ENCODE results near the gene IL22RA1.

The IL22RA1 gene

GRCh38 chr1:24179251-24179840 lies 36.4 kb upstream of the IL22RA1 start:
- TF ChIP-seq ZFP30 (CRISPR knock-in tag; IDR thresholded peaks at IDR 0.05), result no peak
- no peak for TF ChIP-seq CSDC2 (CRISPR knock-in tag; IDR thresholded peaks at IDR 0.05)
- TF ChIP-seq ZFP3 (CRISPR knock-in tag; IDR thresholded peaks at IDR 0.05), result no peak
- no peak for ATAC-seq

DNA sequence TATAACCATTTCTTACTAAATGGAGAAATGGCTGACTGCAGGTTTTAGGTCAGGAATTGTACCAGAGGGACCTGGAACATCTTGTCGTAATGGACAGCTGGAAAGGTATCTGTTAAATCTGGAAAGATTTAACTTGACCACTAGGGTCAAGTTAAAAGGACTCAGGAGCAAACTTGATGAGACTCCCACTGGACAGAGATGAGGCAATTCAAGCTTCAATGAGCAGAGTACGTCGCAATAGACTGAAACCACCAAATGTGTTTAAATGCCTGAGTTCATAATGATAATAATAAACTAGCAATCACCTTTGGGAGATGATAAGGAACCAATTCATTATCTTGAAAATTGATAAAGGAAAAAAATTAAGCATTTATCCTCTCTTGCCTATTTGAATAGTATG lies 35.5 kb upstream of the IL22RA1 start:
- TF ChIP-seq ZFP3 (CRISPR knock-in tag; IDR thresholded peaks at IDR 0.05) (no peak), ZNF8 (CRISPR knock-in tag; IDR thresholded peaks at IDR 0.05) (no peak), ISL1 (CRISPR knock-in tag; IDR thresholded peaks at IDR 0.05) (no peak), ZFP30 (CRISPR knock-in tag; IDR thresholded peaks at IDR 0.05) (no peak), CSRNP3 (CRISPR knock-in tag; IDR thresholded peaks at IDR 0.05) (no peak), BACH2 (CRISPR knock-in tag; IDR thresholded peaks at IDR 0.05; ENCODE audit: borderline replicate concordance) (no peak), RARB (CRISPR knock-in tag; IDR thresholded peaks at IDR 0.05) (no peak)
- TF ChIP-seq, protein P1, sequence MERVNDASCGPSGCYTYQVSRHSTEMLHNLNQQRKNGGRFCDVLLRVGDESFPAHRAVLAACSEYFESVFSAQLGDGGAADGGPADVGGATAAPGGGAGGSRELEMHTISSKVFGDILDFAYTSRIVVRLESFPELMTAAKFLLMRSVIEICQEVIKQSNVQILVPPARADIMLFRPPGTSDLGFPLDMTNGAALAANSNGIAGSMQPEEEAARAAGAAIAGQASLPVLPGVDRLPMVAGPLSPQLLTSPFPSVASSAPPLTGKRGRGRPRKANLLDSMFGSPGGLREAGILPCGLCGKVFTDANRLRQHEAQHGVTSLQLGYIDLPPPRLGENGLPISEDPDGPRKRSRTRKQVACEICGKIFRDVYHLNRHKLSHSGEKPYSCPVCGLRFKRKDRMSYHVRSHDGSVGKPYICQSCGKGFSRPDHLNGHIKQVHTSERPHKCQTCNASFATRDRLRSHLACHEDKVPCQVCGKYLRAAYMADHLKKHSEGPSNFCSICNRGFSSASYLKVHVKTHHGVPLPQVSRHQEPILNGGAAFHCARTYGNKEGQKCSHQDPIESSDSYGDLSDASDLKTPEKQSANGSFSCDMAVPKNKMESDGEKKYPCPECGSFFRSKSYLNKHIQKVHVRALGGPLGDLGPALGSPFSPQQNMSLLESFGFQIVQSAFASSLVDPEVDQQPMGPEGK (CRISPR knock-in tag; IDR thresholded peaks at IDR 0.05; ENCODE audit: borderline replicate concordance), result no peak
- TF ChIP-seq, protein P2, sequence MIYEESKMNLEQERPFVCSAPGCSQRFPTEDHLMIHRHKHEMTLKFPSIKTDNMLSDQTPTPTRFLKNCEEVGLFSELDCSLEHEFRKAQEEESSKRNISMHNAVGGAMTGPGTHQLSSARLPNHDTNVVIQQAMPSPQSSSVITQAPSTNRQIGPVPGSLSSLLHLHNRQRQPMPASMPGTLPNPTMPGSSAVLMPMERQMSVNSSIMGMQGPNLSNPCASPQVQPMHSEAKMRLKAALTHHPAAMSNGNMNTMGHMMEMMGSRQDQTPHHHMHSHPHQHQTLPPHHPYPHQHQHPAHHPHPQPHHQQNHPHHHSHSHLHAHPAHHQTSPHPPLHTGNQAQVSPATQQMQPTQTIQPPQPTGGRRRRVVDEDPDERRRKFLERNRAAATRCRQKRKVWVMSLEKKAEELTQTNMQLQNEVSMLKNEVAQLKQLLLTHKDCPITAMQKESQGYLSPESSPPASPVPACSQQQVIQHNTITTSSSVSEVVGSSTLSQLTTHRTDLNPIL (CRISPR knock-in tag; IDR thresholded peaks at IDR 0.05; ENCODE audit: low read depth), result no peak
- ATAC-seq, result no peak

DNA sequence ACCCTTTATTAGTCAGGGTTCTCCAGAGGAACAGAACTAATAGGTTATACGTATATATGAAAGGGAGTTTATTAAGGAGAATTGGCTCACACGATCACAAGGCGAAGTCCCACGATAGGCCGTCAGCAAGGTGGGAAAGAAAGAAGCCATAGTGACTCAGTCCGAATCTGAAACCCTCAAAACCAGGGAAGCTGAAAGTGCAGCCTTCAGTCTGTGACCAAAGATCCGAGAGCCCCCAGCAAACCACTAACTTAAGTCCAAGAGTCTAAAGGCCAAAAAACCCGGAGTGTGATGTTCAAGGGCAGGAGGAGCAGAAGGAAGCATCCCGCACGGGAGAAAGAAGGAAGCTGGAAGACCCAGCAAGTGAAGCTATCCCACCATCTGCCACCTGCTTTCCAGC lies 34.2 kb upstream of the IL22RA1 start:
- TF ChIP-seq CSDC2 (CRISPR knock-in tag; IDR thresholded peaks at IDR 0.05), result no peak
- TF ChIP-seq CSRNP3 (CRISPR knock-in tag; IDR thresholded peaks at IDR 0.05), result no peak
- TF ChIP-seq ZNF8 (CRISPR knock-in tag; IDR thresholded peaks at IDR 0.05), result no peak
- no peak for TF ChIP-seq ZFP30 (CRISPR knock-in tag; IDR thresholded peaks at IDR 0.05)
- no peak for TF ChIP-seq GLIS3 (CRISPR knock-in tag; IDR thresholded peaks at IDR 0.05)
- no peak for TF ChIP-seq ZFP3 (CRISPR knock-in tag; IDR thresholded peaks at IDR 0.05)
- no peak for TF ChIP-seq OSR1 (CRISPR knock-in tag; IDR thresholded peaks at IDR 0.05)
- TF ChIP-seq RARB (CRISPR knock-in tag; IDR thresholded peaks at IDR 0.05), result no peak
- TF ChIP-seq ISL1 (CRISPR knock-in tag; IDR thresholded peaks at IDR 0.05), result no peak
- no peak for TF ChIP-seq TOX (CRISPR knock-in tag; IDR thresholded peaks at IDR 0.05; ENCODE audit: borderline replicate concordance)
- TF ChIP-seq POU6F1 (CRISPR knock-in tag; IDR thresholded peaks at IDR 0.05; ENCODE audit: borderline replicate concordance, low read depth), result no peak
- TF ChIP-seq, protein P2 (CRISPR knock-in tag; IDR thresholded peaks at IDR 0.05; ENCODE audit: low read depth), result no peak
- ATAC-seq, result no peak

DNA sequence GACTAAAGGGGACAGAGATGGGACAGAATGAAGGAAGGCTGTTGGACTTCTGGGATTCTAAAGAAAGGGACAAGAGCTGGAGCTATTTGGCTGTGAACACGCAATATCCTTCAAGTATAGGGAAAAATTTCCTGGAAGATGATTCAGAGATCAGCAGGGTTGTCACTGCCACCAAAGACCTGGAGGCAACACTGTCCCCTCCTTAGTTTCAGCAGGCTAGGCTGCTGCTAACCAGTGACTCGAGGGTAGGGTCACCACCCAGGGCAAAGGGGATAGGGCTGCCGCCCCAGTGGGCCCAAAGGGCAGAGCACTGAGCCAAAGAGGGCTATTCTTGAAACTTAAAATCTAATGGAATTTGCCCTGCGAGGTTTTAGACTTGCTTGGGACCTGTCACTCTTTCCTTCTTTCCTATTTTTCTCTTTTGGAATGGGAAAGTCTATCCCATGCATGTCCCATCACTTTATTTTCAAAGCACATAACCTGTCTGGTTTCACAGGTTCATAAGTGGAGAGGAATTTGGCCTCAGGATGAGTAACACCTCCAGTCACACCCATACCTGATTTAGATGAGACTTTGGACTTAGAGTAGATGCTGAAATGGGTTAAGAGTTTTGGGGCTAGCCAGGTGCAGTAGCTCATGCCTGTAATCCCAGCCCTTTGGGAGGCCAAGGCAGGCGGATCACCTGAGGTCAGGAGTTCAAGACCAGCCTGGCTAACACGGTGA lies 32.3 kb upstream of the IL22RA1 start:
- TF ChIP-seq RARB (CRISPR knock-in tag; IDR thresholded peaks at IDR 0.05) (no peak), SNAI2 (CRISPR knock-in tag; IDR thresholded peaks at IDR 0.05) (no peak), ZC3H10 (CRISPR knock-in tag; IDR thresholded peaks at IDR 0.05) (no peak), OSR1 (CRISPR knock-in tag; IDR thresholded peaks at IDR 0.05) (no peak), TOX (CRISPR knock-in tag; IDR thresholded peaks at IDR 0.05; ENCODE audit: borderline replicate concordance) (no peak), PPARA (CRISPR knock-in tag; IDR thresholded peaks at IDR 0.05; ENCODE audit: borderline replicate concordance) (no peak), ZNF565 (CRISPR knock-in tag; conservative IDR thresholded peaks at IDR 0.05; ENCODE audit: low read depth) (no peak), TCF4 (CRISPR knock-in tag; IDR thresholded peaks at IDR 0.05; ENCODE audit: borderline replicate concordance) (no peak), ESRRG (CRISPR knock-in tag; IDR thresholded peaks at IDR 0.05) (no peak), CSDC2 (CRISPR knock-in tag; IDR thresholded peaks at IDR 0.05) (no peak), ZFP30 (CRISPR knock-in tag; IDR thresholded peaks at IDR 0.05) (no peak), ZFP3 (CRISPR knock-in tag; IDR thresholded peaks at IDR 0.05) (no peak), CSRNP3 (CRISPR knock-in tag; IDR thresholded peaks at IDR 0.05) (no peak), ZNF70 (CRISPR knock-in tag; IDR thresholded peaks at IDR 0.05) (no peak)
- TF ChIP-seq, protein P1 (CRISPR knock-in tag; IDR thresholded peaks at IDR 0.05; ENCODE audit: borderline replicate concordance), result no peak
- no peak for ATAC-seq

Data from SK-N-SH treated with all-trans-retinoic acid at 6 μM for 48 hours (cell line).